Activated CD4-positive, alpha-beta T cell treated with anti-CD3 and anti-CD28 coated beads for 24 hours (primary cell): ENCODE data around the gene GPT2.

ENCODE experiments used
- DNase-seq, 2 donors: peaks; one replicate each; pipeline ENCODE4 v3.0.0-alpha.2; 2020; ENCODE audit warnings: low read depth in 2 of 2

GPT2 gene

GRCh38 chr16:46883690-46884512 lies at the start of gene GPT2:
TSS of gene GPT2 (plus strand) at chr16:46884362. CDS start at chr16:46884716, 354 bp downstream.
- peak; percentile 63 to 83 for DNase-seq

- no peak for DNase-seq
These were observed 47.3 kb upstream of the GPT2 start for GRCh38 chr16:46836534-46837530.

- DNase-seq = no peak
These were observed 44.1 kb upstream of the GPT2 start for GRCh38 chr16:46839986-46840443.

GRCh38 chr16:46842192-46842895 lies 41.8 kb upstream of the GPT2 start:
- no peak for DNase-seq

GRCh38 chr16:46843898-46844642 lies 40.1 kb upstream of the GPT2 start:
- DNase-seq = no peak

GRCh38 chr16:46844771-46845170 lies 39.4 kb upstream of the GPT2 start:
- DNase-seq = no peak

GRCh38 chr16:46845952-46846351 lies 38.2 kb upstream of the GPT2 start:
- DNase-seq = no peak

GRCh38 chr16:46848768-46849764 lies 35.1 kb upstream of the GPT2 start:
- DNase-seq = no peak

- no peak for DNase-seq
These were observed 33.3 kb upstream of the GPT2 start for GRCh38 chr16:46850619-46851555.

- DNase-seq = no peak
These were observed 32.0 kb upstream of the GPT2 start for GRCh38 chr16:46852130-46852529.

- peak; percentile 41 to 44 for DNase-seq
These were observed 30.3 kb upstream of the GPT2 start for GRCh38 chr16:46853713-46854443.

- no peak for DNase-seq
These were observed 29.3 kb upstream of the GPT2 start for GRCh38 chr16:46854846-46855245.

GRCh38 chr16:46855389-46855788 lies 28.8 kb upstream of the GPT2 start:
- DNase-seq = no peak

GRCh38 chr16:46857368-46857945 lies 26.7 kb upstream of the GPT2 start:
- DNase-seq = no peak

GRCh38 chr16:46858151-46858550 lies 26.0 kb upstream of the GPT2 start:
- DNase-seq = no peak

- peak in 1 of 2 donors; percentile 17 for DNase-seq
These were observed 24.4 kb upstream of the GPT2 start for GRCh38 chr16:46859719-46860152.
